SU-DHL-6 (cell line): ENCODE measurements around the gene RFC3.

Experiments
- EZH2phosphoT487 ChIP-seq: fragments of 200-600 bp; sonication (generic), shearing (Covaris generic); conservative IDR thresholded peaks from 2 replicates; pipeline ENCODE4 v1.6.1; 2018; ENCODE audit warnings: mild to moderate bottlenecking, antibody characterized with exemption, low read length, moderate library complexity, mixed read lengths
- TF ChIP-seq, protein P1 (sequence below): fragments of 200-600 bp; sonication (generic); IDR thresholded peaks from one replicate; pipeline ENCODE4 v1.5.1; 2017; ENCODE audit warnings: antibody characterized with exemption, mild to moderate bottlenecking, low read length, moderate library complexity; ENCODE audit not compliant: insufficient read depth, poor library complexity, severe bottlenecking

DNA sequence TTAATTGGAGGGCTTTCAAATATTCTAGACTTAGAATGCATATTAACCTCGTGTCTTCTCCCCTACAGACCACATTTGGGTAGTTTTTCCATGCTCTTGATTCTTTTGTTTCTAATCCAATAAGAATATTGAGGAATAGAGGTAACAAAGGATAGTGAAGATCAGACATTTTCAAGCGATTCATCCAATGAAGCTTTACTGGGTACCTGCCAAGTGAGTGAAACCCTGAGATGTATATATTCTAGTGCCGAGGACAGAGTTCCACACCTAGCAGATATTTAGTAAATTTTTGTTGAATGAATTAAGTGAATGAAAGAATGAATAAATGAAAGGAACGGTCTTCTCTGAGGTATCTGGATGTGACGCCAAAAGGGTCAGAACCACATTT is 442 bp upstream of the RFC3 start:
- TF ChIP-seq, protein P1, sequence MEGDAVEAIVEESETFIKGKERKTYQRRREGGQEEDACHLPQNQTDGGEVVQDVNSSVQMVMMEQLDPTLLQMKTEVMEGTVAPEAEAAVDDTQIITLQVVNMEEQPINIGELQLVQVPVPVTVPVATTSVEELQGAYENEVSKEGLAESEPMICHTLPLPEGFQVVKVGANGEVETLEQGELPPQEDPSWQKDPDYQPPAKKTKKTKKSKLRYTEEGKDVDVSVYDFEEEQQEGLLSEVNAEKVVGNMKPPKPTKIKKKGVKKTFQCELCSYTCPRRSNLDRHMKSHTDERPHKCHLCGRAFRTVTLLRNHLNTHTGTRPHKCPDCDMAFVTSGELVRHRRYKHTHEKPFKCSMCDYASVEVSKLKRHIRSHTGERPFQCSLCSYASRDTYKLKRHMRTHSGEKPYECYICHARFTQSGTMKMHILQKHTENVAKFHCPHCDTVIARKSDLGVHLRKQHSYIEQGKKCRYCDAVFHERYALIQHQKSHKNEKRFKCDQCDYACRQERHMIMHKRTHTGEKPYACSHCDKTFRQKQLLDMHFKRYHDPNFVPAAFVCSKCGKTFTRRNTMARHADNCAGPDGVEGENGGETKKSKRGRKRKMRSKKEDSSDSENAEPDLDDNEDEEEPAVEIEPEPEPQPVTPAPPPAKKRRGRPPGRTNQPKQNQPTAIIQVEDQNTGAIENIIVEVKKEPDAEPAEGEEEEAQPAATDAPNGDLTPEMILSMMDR, result no peak
- TF ChIP-seq EZH2phosphoT487, result no peak
